Subcutaneous abdominal adipose tissue (tissue), 5 donors: ENCODE results near the gene PTX4.

ENCODE experiments used
- H3K27ac ChIP-seq: one replicate; pipeline ENCODE4 v1.7.0; 2013; ENCODE audit warnings: low read depth, mild to moderate bottlenecking, inconsistent platforms, low read length, moderate library complexity
- H3K27me3 ChIP-seq, 5 donors: one replicate each; pipeline ENCODE4 v1.7.0; 2013; ENCODE audit warnings: low read length in 5 of 5, inconsistent platforms in 1 of 5; ENCODE audit not compliant: control insufficient read depth in 5 of 5, insufficient read depth in 4 of 5
- H3K36me3 ChIP-seq, 5 donors: one replicate each; pipeline ENCODE4 v1.7.0; 2013; ENCODE audit warnings: low read length in 5 of 5; ENCODE audit not compliant: control insufficient read depth in 5 of 5, insufficient read depth in 5 of 5
- H3K4me1 ChIP-seq, 5 donors: one replicate each; pipeline ENCODE4 v1.7.0; 2013; ENCODE audit warnings: low read length in 5 of 5, mild to moderate bottlenecking in 3 of 5, moderate library complexity in 1 of 5; ENCODE audit not compliant: control insufficient read depth in 5 of 5, insufficient read depth in 5 of 5
- H3K4me3 ChIP-seq, 5 donors: one replicate each; pipeline ENCODE4 v1.7.0; 2013; ENCODE audit warnings: low read length in 5 of 5, low read depth in 1 of 5
- H3K9ac ChIP-seq, 5 donors: one replicate each; pipeline ENCODE4 v1.7.0; 2013; ENCODE audit warnings: low read length in 5 of 5, mild to moderate bottlenecking in 4 of 5, moderate library complexity in 3 of 5
- H3K9me3 ChIP-seq, 5 donors: one replicate each; pipeline ENCODE4 v1.7.0; 2013; ENCODE audit warnings: low read length in 5 of 5; ENCODE audit not compliant: control insufficient read depth in 5 of 5
- donor health status: healthy.
- donor health status: healthy.
- donor health status: healthy.
- donor health status: healthy.
- donor health status: healthy.

PTX4 gene

GRCh38 chr16:1501630-1502029 lies 12.9 kb upstream of the PTX4 start:
- Histone ChIP-seq H3K9ac (no peak overlapping the region), H3K27me3 (no peaks in the 10 kb centered on the region), H3K9me3 (no peaks in the 10 kb centered on the region), H3K4me3 (no peak overlapping the region), H3K36me3 (peaks cover 0 to 86% (median 69%) of the 10 kb centered on the region in 5 donors), H3K27ac (no peak overlapping the region), H3K4me1 (no peaks in the 10 kb centered on the region)

DNA sequence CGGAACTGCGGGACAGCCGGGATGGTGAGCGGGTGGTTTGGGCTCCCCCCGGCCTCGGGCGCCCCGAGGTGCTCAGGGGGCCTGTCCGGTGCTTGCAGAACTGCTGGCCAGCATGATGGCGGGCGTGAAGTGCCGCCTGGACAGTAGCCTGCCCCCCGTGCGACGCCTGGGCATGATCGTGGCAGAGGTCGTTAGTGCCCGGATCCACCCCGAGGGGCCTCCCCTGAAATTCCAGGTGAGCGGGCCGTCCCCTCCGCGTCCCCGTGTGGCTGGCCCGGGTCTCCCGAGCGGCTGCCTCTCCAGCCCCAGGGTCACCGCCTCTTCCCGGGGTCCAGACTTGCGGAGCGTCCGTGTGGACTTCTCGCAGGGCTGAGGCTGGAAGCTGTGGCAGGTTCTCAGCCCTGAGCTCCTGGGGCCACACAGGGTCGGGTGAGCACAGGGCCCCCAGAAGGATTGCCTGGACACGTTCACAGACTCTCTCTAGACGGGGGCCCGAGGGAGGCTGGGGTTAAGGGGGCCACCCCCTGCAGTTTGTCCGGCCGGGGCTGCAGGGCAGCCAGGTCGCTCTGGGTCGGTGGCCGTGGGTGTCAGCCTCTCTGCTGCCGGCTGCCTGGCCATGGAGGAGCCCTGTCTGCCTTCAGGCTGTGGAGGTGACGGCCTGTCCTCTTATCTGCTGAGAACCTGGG lies 11.9 kb upstream of the PTX4 start:
- H3K9ac ChIP-seq, result no peak overlapping the region
- H3K36me3 ChIP-seq, result peaks cover 0 to 86% (median 71%) of the 10 kb centered on the region in 5 donors
- no peak overlapping the region for H3K4me3 ChIP-seq
- H3K9me3 ChIP-seq, result no peaks in the 10 kb centered on the region
- no peaks in the 10 kb centered on the region for H3K27me3 ChIP-seq
- no peaks in the 10 kb centered on the region for H3K4me1 ChIP-seq
- H3K27ac ChIP-seq, result no peak overlapping the region

DNA sequence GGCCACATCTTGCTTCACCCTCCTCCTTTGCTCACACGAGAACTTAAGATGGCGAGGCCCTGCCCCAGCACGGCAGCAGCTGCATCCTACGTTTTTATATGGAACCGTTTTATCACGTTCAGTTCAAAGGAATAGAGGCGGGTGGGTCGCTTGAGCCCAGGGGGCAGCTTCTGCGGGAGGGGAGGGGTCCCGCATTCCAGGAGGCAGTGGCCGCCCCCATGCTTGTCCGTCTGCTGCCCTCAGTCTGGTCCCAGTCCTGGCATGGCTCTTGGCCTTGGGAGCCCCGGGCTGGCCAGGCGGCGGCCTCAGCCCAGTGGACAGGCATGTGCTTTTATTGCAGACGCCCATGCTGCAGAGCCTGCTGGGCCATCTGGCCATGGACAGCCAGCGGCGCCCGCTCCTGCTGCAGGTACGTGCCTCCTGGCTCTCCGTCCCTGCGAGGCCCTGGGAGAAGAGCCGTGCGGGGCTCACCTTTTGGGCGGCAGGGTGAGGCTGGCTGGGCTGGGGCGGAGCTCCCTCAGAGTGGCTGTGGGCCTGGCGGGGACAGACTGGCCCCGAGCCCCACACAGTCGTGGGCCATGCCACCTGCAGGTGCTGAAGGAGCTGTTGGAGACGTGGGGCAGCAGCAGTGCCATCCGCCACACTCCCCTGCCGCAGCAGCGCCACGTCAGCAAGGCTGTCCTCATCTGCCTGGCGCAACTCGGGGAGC lies 11.2 kb upstream of the PTX4 start:
- Histone ChIP-seq H3K9me3 (no peaks in the 10 kb centered on the region), H3K27me3 (no peaks in the 10 kb centered on the region), H3K9ac (no peak overlapping the region), H3K36me3 (peaks cover 0 to 88% (median 73%) of the 10 kb centered on the region in 5 donors), H3K4me3 (no peak overlapping the region), H3K4me1 (peaks cover 0 to 4% (median under 1%) of the 10 kb centered on the region in 5 donors), H3K27ac (no peak overlapping the region)

- peaks cover 0 to 90% (median 75%) of the 10 kb centered on the region in 5 donors for H3K36me3 ChIP-seq
- no peak overlapping the region for H3K9ac ChIP-seq
- H3K4me3 ChIP-seq, result no peak overlapping the region
- peaks cover 2 to 12% (median 9%) of the 10 kb centered on the region in 5 donors for H3K4me1 ChIP-seq
- H3K27ac ChIP-seq, result no peak overlapping the region
- H3K27me3 ChIP-seq, result no peaks in the 10 kb centered on the region
- H3K9me3 ChIP-seq, result no peaks in the 10 kb centered on the region
Observed at GRCh38 chr16:1498899-1499676, 10.3 kb upstream of the PTX4 start.

- Histone ChIP-seq H3K4me3 (no peak overlapping the region), H3K9me3 (no peaks in the 10 kb centered on the region), H3K27ac (no peak overlapping the region), H3K36me3 (peaks cover 0 to 73% (median 59%) of the 10 kb centered on the region in 5 donors), H3K4me1 (peaks cover 8 to 26% (median 22%) of the 10 kb centered on the region in 5 donors), H3K27me3 (no peaks in the 10 kb centered on the region), H3K9ac (no peak overlapping the region)
Observed at GRCh38 chr16:1497014-1497598, 8.4 kb upstream of the PTX4 start.

GRCh38 chr16:1496464-1496863 lies 7.7 kb upstream of the PTX4 start:
- Histone ChIP-seq H3K4me3 (no peak overlapping the region), H3K9me3 (no peaks in the 10 kb centered on the region), H3K9ac (no peak overlapping the region), H3K27ac (no peak overlapping the region), H3K36me3 (peaks cover 0 to 67% (median 53%) of the 10 kb centered on the region in 5 donors), H3K27me3 (no peaks in the 10 kb centered on the region), H3K4me1 (peaks cover 8 to 26% (median 22%) of the 10 kb centered on the region in 5 donors)

GRCh38 chr16:1495889-1496262 lies 7.1 kb upstream of the PTX4 start:
- Histone ChIP-seq H3K9me3 (no peaks in the 10 kb centered on the region), H3K27me3 (no peaks in the 10 kb centered on the region), H3K36me3 (peaks cover 0 to 61% (median 47%) of the 10 kb centered on the region in 5 donors), H3K27ac (no peak overlapping the region), H3K9ac (no peak overlapping the region), H3K4me3 (no peak overlapping the region), H3K4me1 (peaks cover 8 to 26% (median 22%) of the 10 kb centered on the region in 5 donors)

GRCh38 chr16:1495211-1495888 lies 6.6 kb upstream of the PTX4 start:
- no peak overlapping the region for H3K27ac ChIP-seq
- H3K27me3 ChIP-seq, result no peaks in the 10 kb centered on the region
- peak overlapping the region in 1 of 5 donors; percentile 8 for H3K9ac ChIP-seq
- peaks cover 8 to 26% (median 22%) of the 10 kb centered on the region in 5 donors for H3K4me1 ChIP-seq
- no peak overlapping the region for H3K4me3 ChIP-seq
- H3K36me3 ChIP-seq, result peaks cover 0 to 56% (median 42%) of the 10 kb centered on the region in 5 donors
- H3K9me3 ChIP-seq, result no peaks in the 10 kb centered on the region

- H3K27ac ChIP-seq, result no peak overlapping the region
- H3K9ac ChIP-seq, result peak overlapping the region in 2 of 5 donors; percentile 45 to 83
Observed at GRCh38 chr16:1494711-1495110, 6.0 kb upstream of the PTX4 start.

More at GRCh38 chr16:1494711-1495110, 6.0 kb upstream of the PTX4 start:
- H3K4me1 ChIP-seq, result peaks cover 8 to 26% (median 22%) of the 10 kb centered on the region in 5 donors
- peak overlapping the region in 2 of 5 donors; percentile 84 to 86 for H3K4me3 ChIP-seq
- H3K36me3 ChIP-seq, result peaks cover 0 to 49% (median 36%) of the 10 kb centered on the region in 5 donors
- no peaks in the 10 kb centered on the region for H3K9me3 ChIP-seq
- H3K27me3 ChIP-seq, result no peaks in the 10 kb centered on the region
